MV-4-11 (cell line): ENCODE measurements around the gene ASB15.
"Not testable (repeated sequence)": the region's sequence is repeated elsewhere in the genome, so short reads cannot be mapped to it uniquely, and the experiment has no call there.

Experiments used
- DNase-seq: peaks from one replicate; lab custom pipeline; 2025; lab: John Stamatoyannopoulos, UW

ASB15 gene

GRCh38 chr7:123601530-123601929, at the start of gene ASB15:
ASB15 (plus strand) TSS chr7:123601821; CDS start chr7:123614503, 12,682 bp downstream.
- DNase-seq = no peak

GRCh38 chr7:123552134-123552533, 49.5 kb upstream of the ASB15 start:
- not testable (repeated sequence) for DNase-seq

- no peak for DNase-seq
Measured at GRCh38 chr7:123552641-123553040, 49.0 kb upstream of the ASB15 start.

- DNase-seq = no peak
Measured at GRCh38 chr7:123553159-123553558, 48.5 kb upstream of the ASB15 start.

- no peak for DNase-seq
Measured at GRCh38 chr7:123555484-123555883, 46.1 kb upstream of the ASB15 start.

GRCh38 chr7:123557016-123557397, 44.6 kb upstream of the ASB15 start:
- DNase-seq = no peak

GRCh38 chr7:123557398-123558288, 44.0 kb upstream of the ASB15 start, which contains the start of gene NDUFA5:
NDUFA5 (minus strand) TSS chr7:123557818; CDS start chr7:123557795, 23 bp downstream.
- peak; percentile 98 for DNase-seq

- DNase-seq = no peak
Measured at GRCh38 chr7:123558289-123558874, 43.2 kb upstream of the ASB15 start.

GRCh38 chr7:123562121-123562520, 39.5 kb upstream of the ASB15 start:
- DNase-seq = no peak

- peak; percentile 18 for DNase-seq
Measured at GRCh38 chr7:123569352-123570010, 32.1 kb upstream of the ASB15 start.

GRCh38 chr7:123570390-123571182, 31.0 kb upstream of the ASB15 start:
- no peak for DNase-seq

GRCh38 chr7:123571187-123571586, 30.4 kb upstream of the ASB15 start:
- DNase-seq = no peak

- no peak for DNase-seq
Measured at GRCh38 chr7:123571684-123572083, 29.9 kb upstream of the ASB15 start.

- no peak for DNase-seq
Measured at GRCh38 chr7:123573341-123573740, 28.3 kb upstream of the ASB15 start.

- peak; percentile 22 for DNase-seq
Measured at GRCh38 chr7:123573896-123574467, 27.6 kb upstream of the ASB15 start.

GRCh38 chr7:123579416-123579815, 22.2 kb upstream of the ASB15 start:
- DNase-seq = no peak

GRCh38 chr7:123580406-123581161, 21.0 kb upstream of the ASB15 start:
- DNase-seq = peak; percentile 32

GRCh38 chr7:123581162-123581459, 20.5 kb upstream of the ASB15 start:
- DNase-seq = no peak

GRCh38 chr7:123583821-123584220, 17.8 kb upstream of the ASB15 start:
- DNase-seq = no peak

- DNase-seq = no peak
Measured at GRCh38 chr7:123588376-123588775, 13.2 kb upstream of the ASB15 start.

- DNase-seq = no peak
Measured at GRCh38 chr7:123594813-123595241, 6.8 kb upstream of the ASB15 start.
